Large intestine (tissue), 3 donors: ENCODE measurements around the gene UBXN4. TPM values are rescaled to one million over a fixed set of nuclear protein-coding genes. Genes with fewer than 3 reads are reported as not detected.

Source experiments
- DNase-seq, 2 donors: peaks; one replicate each; pipeline versions ENCODE4 v3.0.0 to v3.0.0-alpha.2; 2013
- H3K27ac ChIP-seq: one replicate; pipeline ENCODE4 v1.5.1; 2013; ENCODE audit warnings: low read length
- H3K27me3 ChIP-seq: 2 replicates; pipeline ENCODE4 v1.6.1; 2013; ENCODE audit warnings: low read length; ENCODE audit not compliant: control insufficient read depth, insufficient read depth
- H3K36me3 ChIP-seq: 2 replicates; pipeline ENCODE4 v1.6.1; 2013; ENCODE audit warnings: low read length; ENCODE audit not compliant: control insufficient read depth, insufficient read depth
- H3K4me1 ChIP-seq: one replicate; pipeline ENCODE4 v1.6.1; 2013; ENCODE audit warnings: low read length; ENCODE audit not compliant: control insufficient read depth, insufficient read depth
- H3K4me3 ChIP-seq: one replicate; pipeline ENCODE4 v1.5.1; 2013; ENCODE audit warnings: low read length
- H3K9me3 ChIP-seq: one replicate; pipeline ENCODE4 v1.6.1; 2013; ENCODE audit warnings: mild to moderate bottlenecking, low read depth, low read length, moderate library complexity; ENCODE audit not compliant: control insufficient read depth
- WGBS: methylation state at CpG from one replicate; pipeline ENCODE4 v1.1.5; 2013; ENCODE audit warnings: low lambda C conversion rate; ENCODE audit not compliant: insufficient coverage; 5-methylcytosine and 5-hydroxymethylcytosine counted together
- polyA plus RNA-seq: library from polyadenylated mRNA; unstranded; fragments of 120-200 nt; gene quantifications from one replicate; pipeline ENCODE4 v1.2.1, GENCODE V29; 2013

Gene UBXN4
- polyA plus RNA-seq, 1 donor = 129 TPM

DNA sequence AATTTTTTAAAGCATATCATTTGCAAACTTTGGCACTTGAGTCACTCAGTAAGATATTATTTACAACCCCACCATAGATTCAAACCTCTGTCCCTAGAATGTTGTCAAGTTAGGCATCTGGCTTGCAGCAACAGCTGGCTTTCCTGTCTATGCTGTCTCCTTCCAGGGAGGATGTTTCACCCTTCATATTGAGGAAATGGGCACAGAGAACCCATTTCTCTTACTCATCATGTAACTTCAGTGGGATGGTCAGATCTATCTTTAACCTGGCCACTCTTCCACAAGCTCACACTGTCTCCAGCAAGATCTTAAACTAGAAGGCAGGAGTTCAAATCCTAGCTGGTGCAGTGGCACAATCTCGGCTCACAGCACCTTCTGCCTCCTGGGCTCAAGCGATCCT is 79.5 kb downstream of the UBXN4 start:
- H3K4me3 ChIP-seq = no peak overlapping the region
- H3K27me3 ChIP-seq = no peaks in the 10 kb centered on the region
- no peak overlapping the region for H3K27ac ChIP-seq
- no peak for DNase-seq
- H3K9me3 ChIP-seq = peaks cover 6% of the 10 kb centered on the region
- H3K36me3 ChIP-seq = peaks cover 72% of the 10 kb centered on the region
- peaks cover 8% of the 10 kb centered on the region for H3K4me1 ChIP-seq
- no CpG with 5 or more reads among the region's 2 CpGs for WGBS

DNA sequence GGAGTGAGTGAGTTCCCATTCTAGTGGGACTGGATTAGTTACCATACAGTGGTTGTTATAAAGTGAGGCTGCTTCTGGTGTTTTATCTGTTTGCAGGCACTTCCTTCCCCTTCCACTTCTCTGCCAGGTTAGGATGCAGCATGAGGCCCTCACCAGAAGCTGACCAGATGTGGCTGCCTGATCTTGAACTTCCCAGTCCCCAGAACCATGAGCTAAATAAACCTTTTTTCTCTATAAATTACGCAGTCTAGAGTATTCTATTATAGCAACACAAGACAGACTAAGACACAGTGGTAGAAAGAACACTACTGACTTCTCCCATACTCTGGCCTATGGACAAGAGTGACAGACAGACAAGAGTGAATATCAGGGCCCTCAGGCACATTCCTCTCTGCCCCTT is 81.2 kb downstream of the UBXN4 start:
- H3K27me3 ChIP-seq = no peaks in the 10 kb centered on the region
- no peak overlapping the region for H3K27ac ChIP-seq
- H3K9me3 ChIP-seq = peaks cover 6% of the 10 kb centered on the region
- no peak for DNase-seq
- peaks cover 57% of the 10 kb centered on the region for H3K36me3 ChIP-seq
- no CpG with 5 or more reads among the region's 1 CpG for whole genome bisulfite sequencing
- H3K4me3 ChIP-seq = no peak overlapping the region
- peaks cover 13% of the 10 kb centered on the region for H3K4me1 ChIP-seq

DNA sequence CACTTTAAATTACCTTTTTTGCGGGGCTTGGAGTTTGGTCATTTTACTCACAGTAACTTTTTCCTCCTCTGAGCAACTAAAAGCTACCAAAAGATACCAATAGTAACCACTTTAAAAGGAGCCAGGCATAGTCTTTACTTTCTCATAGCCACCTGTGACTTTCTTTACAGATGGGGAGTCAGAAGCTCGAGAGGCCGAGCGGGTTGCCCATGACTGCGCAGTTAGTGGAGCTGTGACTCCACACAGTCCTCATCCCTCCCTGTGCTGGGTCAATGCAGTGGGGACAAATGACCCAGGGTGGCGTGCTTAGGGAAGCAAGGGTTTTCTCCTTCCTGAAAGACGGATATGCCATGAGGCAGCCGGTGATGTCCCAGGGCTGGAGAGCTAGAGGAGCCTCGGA is 83.5 kb downstream of the UBXN4 start:
- Histone ChIP-seq H3K9me3 (peaks cover 6% of the 10 kb centered on the region), H3K27me3 (no peaks in the 10 kb centered on the region), H3K27ac (peak overlapping the region; percentile 6), H3K36me3 (peaks cover 46% of the 10 kb centered on the region), H3K4me1 (peaks cover 13% of the 10 kb centered on the region), H3K4me3 (no peak overlapping the region)
- WGBS = 89% methylated on average over 1 of the region's 9 CpGs
- no peak for DNase-seq

DNA sequence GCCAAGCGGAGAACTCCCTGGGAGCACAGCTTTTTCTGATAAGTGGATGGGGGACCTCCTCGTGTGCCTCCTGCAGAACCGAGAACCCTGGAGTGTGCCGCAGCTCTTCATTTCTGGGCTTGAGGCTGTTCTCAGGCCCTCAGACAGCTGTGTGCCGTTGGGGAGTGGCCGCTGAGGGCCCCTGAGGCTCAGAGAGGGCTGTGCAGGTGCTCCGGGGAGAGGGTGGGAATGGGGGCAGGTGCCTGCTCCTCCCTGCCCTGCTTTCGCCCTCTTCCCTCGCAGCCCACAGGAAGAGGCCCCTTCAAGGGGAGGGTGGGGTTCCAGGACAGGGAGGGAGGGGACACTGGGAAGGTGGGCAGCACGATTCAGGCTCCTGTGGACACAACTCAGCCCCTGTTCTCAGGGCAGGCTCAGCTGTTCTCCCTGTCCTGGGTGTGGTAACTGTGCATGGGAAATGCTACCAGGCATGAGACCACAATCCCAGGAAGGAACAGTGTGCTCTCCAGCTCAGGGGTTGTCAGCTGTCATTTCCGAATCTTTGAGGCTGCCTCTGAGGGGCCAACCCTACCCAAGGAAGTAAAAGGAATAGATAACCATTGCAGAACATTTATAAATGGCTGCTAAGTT is 84.0 kb downstream of the UBXN4 start:
- peak overlapping the region; percentile 6 for H3K27ac ChIP-seq
- H3K4me3 ChIP-seq = no peak overlapping the region
- WGBS = no CpG with 5 or more reads among the region's 11 CpGs
- H3K4me1 ChIP-seq = peaks cover 18% of the 10 kb centered on the region
- H3K9me3 ChIP-seq = peaks cover 6% of the 10 kb centered on the region
- DNase-seq = peak; percentile 51 to 81
- no peaks in the 10 kb centered on the region for H3K27me3 ChIP-seq
- peaks cover 41% of the 10 kb centered on the region for H3K36me3 ChIP-seq

DNA sequence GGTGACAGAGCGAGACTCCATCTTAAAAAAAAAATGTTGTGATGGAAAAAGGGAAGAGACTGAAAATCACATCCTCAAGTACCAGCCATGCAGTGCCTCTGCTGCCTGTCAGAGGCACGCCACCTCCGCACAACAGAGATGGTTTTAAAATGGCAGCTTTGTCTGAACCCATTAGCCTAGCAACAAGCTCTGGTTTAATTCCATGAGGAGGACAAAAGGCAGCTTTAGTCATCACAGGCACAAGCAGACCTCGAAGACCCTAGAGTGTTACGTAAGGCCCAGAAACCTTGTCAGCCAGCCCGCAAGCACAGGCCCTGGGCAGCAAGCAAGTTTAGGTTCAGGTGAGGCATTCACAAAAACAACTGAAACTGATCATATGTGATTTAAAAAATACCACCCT is 84.9 kb downstream of the UBXN4 start:
- no peak for DNase-seq
- peaks cover 35% of the 10 kb centered on the region for H3K36me3 ChIP-seq
- no peak overlapping the region for H3K27ac ChIP-seq
- H3K4me3 ChIP-seq = no peak overlapping the region
- no peaks in the 10 kb centered on the region for H3K27me3 ChIP-seq
- peaks cover 25% of the 10 kb centered on the region for H3K4me1 ChIP-seq
- WGBS = no CpG with 5 or more reads among the region's 6 CpGs
- H3K9me3 ChIP-seq = peaks cover 6% of the 10 kb centered on the region

DNA sequence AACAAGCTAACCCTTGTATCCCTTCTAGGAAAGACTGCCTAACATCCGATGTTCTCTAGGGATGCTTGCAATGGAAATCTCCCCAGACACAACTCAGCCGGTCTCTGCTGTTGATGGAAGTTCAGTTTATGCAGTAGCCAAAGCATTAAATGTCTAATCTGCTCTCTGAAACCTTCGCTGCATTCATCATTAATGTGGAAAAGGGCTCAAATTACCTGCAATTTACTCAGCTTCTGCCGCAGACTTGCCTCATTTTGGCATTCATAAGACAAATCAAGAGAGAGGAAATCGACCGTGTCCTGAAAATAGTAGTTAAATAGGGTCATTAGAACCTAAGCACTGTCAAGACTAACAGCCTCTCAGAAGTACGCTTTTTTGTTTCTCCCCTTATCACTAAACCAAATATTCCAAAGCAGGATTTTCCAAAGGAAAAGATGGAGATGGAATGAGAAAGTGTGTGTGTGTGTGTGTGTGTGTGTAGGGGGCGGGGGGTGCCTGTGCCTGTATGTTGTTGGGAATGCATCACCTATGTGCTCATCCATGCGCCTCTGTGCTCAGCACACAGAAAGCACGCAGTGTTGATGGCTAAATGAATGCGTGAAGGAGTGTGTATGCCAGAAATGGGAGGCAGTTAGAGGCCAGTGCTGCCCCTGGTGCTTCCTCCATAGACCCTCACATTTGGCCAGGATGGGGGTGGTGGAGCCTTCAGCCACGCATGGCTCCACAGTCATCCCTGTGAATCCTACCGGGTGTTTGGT is 87.9 kb downstream of the UBXN4 start:
- H3K9me3 ChIP-seq = peaks cover 8% of the 10 kb centered on the region
- no peaks in the 10 kb centered on the region for H3K27me3 ChIP-seq
- H3K27ac ChIP-seq = no peak overlapping the region
- peaks cover 8% of the 10 kb centered on the region for H3K36me3 ChIP-seq
- DNase-seq = no peak
- WGBS = 100% methylated on average over 3 of the region's 13 CpGs
- H3K4me3 ChIP-seq = no peak overlapping the region
- H3K4me1 ChIP-seq = peaks cover 34% of the 10 kb centered on the region

DNA sequence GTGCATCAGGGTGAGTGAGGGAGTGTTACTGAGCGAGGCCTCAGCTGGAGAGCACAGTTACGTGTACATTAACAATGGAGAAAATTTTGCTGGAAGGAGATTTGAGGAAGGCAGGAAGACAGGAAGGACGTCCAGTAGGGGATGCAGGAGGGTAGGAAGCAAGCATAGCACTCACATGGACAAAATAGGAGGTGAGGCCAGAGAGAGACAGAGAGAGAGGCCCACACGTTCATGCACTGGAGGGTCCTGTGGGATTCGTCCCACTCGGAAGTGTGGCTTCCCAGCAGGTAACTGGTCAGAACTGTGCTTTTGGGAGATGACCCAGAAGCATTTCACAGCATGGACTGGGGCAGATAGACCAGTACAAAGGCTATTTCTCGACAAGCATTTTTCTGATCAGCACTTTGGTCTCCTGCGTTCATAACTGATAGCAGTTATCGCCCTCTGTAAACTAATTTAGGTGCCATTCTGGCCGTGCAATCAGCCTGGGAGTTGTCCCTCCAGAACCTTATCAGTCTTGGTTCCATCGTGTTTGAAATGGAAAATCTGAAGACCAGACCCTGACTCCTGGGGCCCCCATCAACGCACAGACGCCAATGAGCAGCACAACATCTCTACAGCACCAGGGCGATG is 89.6 kb downstream of the UBXN4 start:
- H3K27me3 ChIP-seq = no peaks in the 10 kb centered on the region
- WGBS = 64% methylated on average over 2 of the region's 14 CpGs
- peak; percentile 77 to 86 for DNase-seq
- no peak overlapping the region for H3K4me3 ChIP-seq
- peaks cover 8% of the 10 kb centered on the region for H3K9me3 ChIP-seq
- peaks cover 25% of the 10 kb centered on the region for H3K4me1 ChIP-seq
- peaks cover 6% of the 10 kb centered on the region for H3K36me3 ChIP-seq
- peak overlapping the region; percentile 55 for H3K27ac ChIP-seq

DNA sequence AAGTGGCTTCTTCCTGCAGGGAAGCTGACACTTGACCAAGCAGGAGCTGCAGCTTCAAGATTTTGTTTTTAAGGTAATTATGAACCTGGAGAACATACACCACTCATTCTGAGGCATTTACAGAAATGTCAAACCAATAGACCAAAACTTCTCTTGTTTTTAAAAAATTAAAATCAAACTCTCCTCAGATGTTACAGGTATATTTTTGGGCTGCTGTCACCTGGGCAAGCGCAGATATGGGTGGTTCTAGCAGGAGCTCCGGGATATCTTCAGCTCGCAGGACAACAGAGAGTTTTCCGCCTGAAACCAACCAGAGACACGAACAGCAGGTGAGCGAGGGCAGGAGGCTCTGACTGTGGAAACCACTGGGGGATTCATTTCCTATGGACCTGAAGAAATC is 91.2 kb downstream of the UBXN4 start:
- no CpG with 5 or more reads among the region's 6 CpGs for WGBS

More for the DNA sequence above, 91.2 kb downstream of the UBXN4 start:
- Histone ChIP-seq H3K4me3 (no peak overlapping the region), H3K27me3 (no peaks in the 10 kb centered on the region), H3K9me3 (peaks cover 15% of the 10 kb centered on the region), H3K27ac (no peak overlapping the region), H3K36me3 (peaks cover 6% of the 10 kb centered on the region), H3K4me1 (peaks cover 27% of the 10 kb centered on the region)
- no peak for DNase-seq

Other genes with a start within 250 kb of the UBXN4 start
- gene ZRANB3, start 210.6 kb upstream of the UBXN4 start, polyA plus RNA-seq = 3.8 TPM
- 23.5 TPM for gene R3HDM1, start 210.4 kb upstream of the UBXN4 start, polyA plus RNA-seq
- 79.1 TPM for gene LCT, start 95.3 kb downstream of the UBXN4 start, polyA plus RNA-seq
- 51.9 TPM for gene MCM6, start 134.6 kb downstream of the UBXN4 start, polyA plus RNA-seq
- 73.7 TPM for gene DARS1, start 243.8 kb downstream of the UBXN4 start, polyA plus RNA-seq